ENCODE results near the gene RPP40. TPM values are rescaled to one million over a fixed set of nuclear protein-coding genes. Genes with fewer than 3 reads are reported as not detected.

The RPP40 gene
- total RNA-seq, 1 experiment from 2014 or later: 30.7 TPM

GRCh38 chr6:4947716-4948115 lies 56.1 kb downstream of the RPP40 start:
- POLR2A ChIA-PET (ENCODE audit: low non-redundant PET): no interaction called here
- DNase-seq (ENCODE audit: low spot score): no peak
- Histone ChIP-seq H3K4me1 (ENCODE audit: insufficient read depth, low read length, poor library complexity, severe bottlenecking) (peaks cover 17% of the 10 kb centered on the region), H3K4me3 (ENCODE audit: low read depth, low read length, poor library complexity, severe bottlenecking) (no peak overlapping the region), H3K27ac (ENCODE audit: low read depth, low read length, poor library complexity, severe bottlenecking) (no peak overlapping the region), H3K27me3 (replicated peaks; ENCODE audit: insufficient read depth, low read depth, low read length, poor library complexity) (no peaks in the 10 kb centered on the region), H3K9me3 (ENCODE audit: low read depth, low read length, poor library complexity, severe bottlenecking) (no peaks in the 10 kb centered on the region), H3K36me3 (ENCODE audit: insufficient read depth, low read length, poor library complexity, severe bottlenecking) (no peaks in the 10 kb centered on the region)
- intact Hi-C loops (cut with micrococcal nuclease; ENCODE audit: unreplicated experiment): no loop called here
- BruUV-seq (replicated peaks): no TSS peak
- CTCF ChIA-PET: no interaction called here
- no peak for TF ChIP-seq EZH2 (IDR thresholded peaks at IDR 0.05; ENCODE audit: borderline replicate concordance, low read depth, low read length, poor library complexity, severe bottlenecking)
- TF ChIP-seq CTCF (conservative IDR thresholded peaks at IDR 0.05; ENCODE audit: low read depth, low read length): no peak

- ChIA-PET CTCF (no interaction called here), POLR2A (ENCODE audit: low non-redundant PET) (no interaction called here)
- Histone ChIP-seq H3K9me3 (ENCODE audit: low read depth, low read length, poor library complexity, severe bottlenecking) (no peaks in the 10 kb centered on the region), H3K4me3 (ENCODE audit: low read depth, low read length, poor library complexity, severe bottlenecking) (no peak overlapping the region), H3K36me3 (ENCODE audit: insufficient read depth, low read length, poor library complexity, severe bottlenecking) (no peaks in the 10 kb centered on the region), H3K27ac (ENCODE audit: low read depth, low read length, poor library complexity, severe bottlenecking) (no peak overlapping the region), H3K27me3 (replicated peaks; ENCODE audit: insufficient read depth, low read depth, low read length, poor library complexity) (no peaks in the 10 kb centered on the region), H3K4me1 (ENCODE audit: insufficient read depth, low read length, poor library complexity, severe bottlenecking) (peaks cover 29% of the 10 kb centered on the region)
- DNase-seq (ENCODE audit: low spot score): no peak
- intact Hi-C loops (cut with micrococcal nuclease; ENCODE audit: unreplicated experiment): no loop called here
- BruUV-seq (replicated peaks): no TSS peak
- TF ChIP-seq EZH2 (IDR thresholded peaks at IDR 0.05; ENCODE audit: borderline replicate concordance, low read depth, low read length, poor library complexity, severe bottlenecking): no peak
- no peak for TF ChIP-seq CTCF (conservative IDR thresholded peaks at IDR 0.05; ENCODE audit: low read depth, low read length)
Observed at GRCh38 chr6:4946521-4946920, 57.3 kb downstream of the RPP40 start.

Other genes starting within 250 kb of the RPP40 start
- gene CDYL, start 227.6 kb downstream of the RPP40 start, total RNA-seq (2021): 57.6 and 66.6 TPM in 2 replicates
- 0.24 and 0.81 TPM in 2 replicates for gene PPP1R3G, start 81.3 kb upstream of the RPP40 start, total RNA-seq (2021)

Measured in A673 (cell line).